Mucosa of descending colon (tissue), 3 donors: Measurements from ENCODE around the gene LIMCH1. TPM values are rescaled to one million over a fixed set of nuclear protein-coding genes. Genes with fewer than 3 reads are reported as not detected.

Experiments used
- ATAC-seq: fragments of 200-7000 bp; cut with Tn5 transposase; one replicate; pipeline ENCODE4 v1.9.1; 2020; ENCODE audit warnings: mild to moderate bottlenecking, moderate library complexity
- DNase-seq, 3 donors: peaks; one replicate each; pipeline ENCODE4 v3.0.0-alpha.2; 2020
- H3K36me3 ChIP-seq: fragments of 200-600 bp; one replicate; pipeline ENCODE4 v1.8.0; 2021; ENCODE audit warnings: low read depth, mild to moderate bottlenecking
- H3K4me1 ChIP-seq: fragments of 200-600 bp; one replicate; pipeline ENCODE4 v1.8.0; 2021; ENCODE audit warnings: low read depth, mild to moderate bottlenecking
- H3K4me3 ChIP-seq: fragments of 200-600 bp; one replicate; pipeline ENCODE4 v1.8.0; 2021; ENCODE audit warnings: mild to moderate bottlenecking
- H3K9me3 ChIP-seq: fragments of 200-600 bp; one replicate; pipeline ENCODE4 v1.8.0; 2021; ENCODE audit warnings: mild to moderate bottlenecking
- intact Hi-C, 2 donors: fragments of 100-400 bp; cut with DNase I in 1 of 2; cut with micrococcal nuclease in 1 of 2; formaldehyde crosslinking; loops; one replicate each; pipeline versions ENCODE4 v1.11.0 to v1.11.1; 2022; cut with DNase I, micrococcal nuclease
- total RNA-seq, 3 donors: library from RNA; stranded (reverse); fragmentation: NEBNext Ultra II Directional in 2 of 3; extraction: Animal tissue kit (Norgen Biotek cat#: 25700) in 2 of 3; gene quantifications; one replicate each; pipeline versions ENCODE4 v1.2.1 to v1.2.4, GENCODE V29; 2021 to 2023
- TF ChIP-seq, protein P1 (sequence below): fragments of 200-600 bp; IDR thresholded peaks from one replicate; pipeline ENCODE4 v1.8.0; 2022; ENCODE audit warnings: antibody characterized with exemption, mild to moderate bottlenecking
- donor health status: DM: no; HTN: no; CAD: no; lungs with moderate emphysema.
- donor health status: DM: no; HTN: no; CAD: no.
- donor health status: DM: no; HTN: yes; CAD: no.

LIMCH1 gene
- total RNA-seq, 3 donors from 2014 or later: 9.2 to 15.7 (median 9.6) TPM

DNA sequence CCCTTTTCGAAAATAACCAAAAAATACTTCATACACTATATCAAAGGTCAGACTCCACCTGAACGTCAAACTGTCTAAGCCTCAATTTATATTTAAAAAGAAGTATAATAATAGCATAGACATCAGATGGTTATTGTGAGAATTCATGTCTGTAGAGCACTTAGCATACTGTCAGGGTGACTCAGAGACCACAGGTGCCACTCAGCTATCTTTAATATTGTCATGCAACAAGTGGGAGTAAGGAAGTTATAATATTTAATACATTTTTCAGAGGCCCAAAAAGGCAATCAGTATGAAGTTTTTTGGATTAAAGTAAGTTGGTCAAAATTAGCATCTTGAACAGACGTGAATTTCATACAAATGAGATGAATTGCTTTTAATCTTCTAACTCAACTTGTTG is 117.2 kb downstream of the LIMCH1 start:
- Histone ChIP-seq H3K36me3 (no peaks in the 10 kb centered on the region), H3K4me1 (no peaks in the 10 kb centered on the region), H3K9me3 (no peaks in the 10 kb centered on the region), H3K4me3 (no peak overlapping the region)
- DNase-seq (no peak), ATAC-seq (no peak)
- TF ChIP-seq, protein P1, sequence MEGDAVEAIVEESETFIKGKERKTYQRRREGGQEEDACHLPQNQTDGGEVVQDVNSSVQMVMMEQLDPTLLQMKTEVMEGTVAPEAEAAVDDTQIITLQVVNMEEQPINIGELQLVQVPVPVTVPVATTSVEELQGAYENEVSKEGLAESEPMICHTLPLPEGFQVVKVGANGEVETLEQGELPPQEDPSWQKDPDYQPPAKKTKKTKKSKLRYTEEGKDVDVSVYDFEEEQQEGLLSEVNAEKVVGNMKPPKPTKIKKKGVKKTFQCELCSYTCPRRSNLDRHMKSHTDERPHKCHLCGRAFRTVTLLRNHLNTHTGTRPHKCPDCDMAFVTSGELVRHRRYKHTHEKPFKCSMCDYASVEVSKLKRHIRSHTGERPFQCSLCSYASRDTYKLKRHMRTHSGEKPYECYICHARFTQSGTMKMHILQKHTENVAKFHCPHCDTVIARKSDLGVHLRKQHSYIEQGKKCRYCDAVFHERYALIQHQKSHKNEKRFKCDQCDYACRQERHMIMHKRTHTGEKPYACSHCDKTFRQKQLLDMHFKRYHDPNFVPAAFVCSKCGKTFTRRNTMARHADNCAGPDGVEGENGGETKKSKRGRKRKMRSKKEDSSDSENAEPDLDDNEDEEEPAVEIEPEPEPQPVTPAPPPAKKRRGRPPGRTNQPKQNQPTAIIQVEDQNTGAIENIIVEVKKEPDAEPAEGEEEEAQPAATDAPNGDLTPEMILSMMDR: no peak
- intact Hi-C loops: no loop called here

DNA sequence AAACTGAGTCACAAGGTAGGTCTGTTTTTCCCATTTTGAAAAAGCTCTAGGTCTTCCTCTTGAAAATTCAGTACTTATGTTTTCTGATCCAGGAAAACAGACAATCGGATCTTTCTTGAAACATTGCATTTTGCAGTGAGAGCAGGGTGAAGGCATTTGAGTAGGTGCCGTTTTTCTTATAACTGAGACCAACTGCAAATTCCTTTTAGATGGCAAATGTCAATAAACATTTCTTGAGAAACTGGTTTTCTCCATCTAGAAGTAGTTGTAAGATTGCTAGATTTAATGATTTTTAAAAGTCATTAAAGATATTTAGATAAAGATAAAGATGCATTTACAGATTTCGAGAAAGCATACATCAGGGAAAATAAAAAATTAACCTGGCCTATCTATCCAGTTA is 118.1 kb downstream of the LIMCH1 start:
- H3K36me3 ChIP-seq: no peaks in the 10 kb centered on the region
- H3K9me3 ChIP-seq: no peaks in the 10 kb centered on the region
- TF ChIP-seq, protein P1: no peak
- intact Hi-C loops: no loop called here
- H3K4me1 ChIP-seq: no peaks in the 10 kb centered on the region
- ATAC-seq (no peak), DNase-seq (no peak)
- no peak overlapping the region for H3K4me3 ChIP-seq

DNA sequence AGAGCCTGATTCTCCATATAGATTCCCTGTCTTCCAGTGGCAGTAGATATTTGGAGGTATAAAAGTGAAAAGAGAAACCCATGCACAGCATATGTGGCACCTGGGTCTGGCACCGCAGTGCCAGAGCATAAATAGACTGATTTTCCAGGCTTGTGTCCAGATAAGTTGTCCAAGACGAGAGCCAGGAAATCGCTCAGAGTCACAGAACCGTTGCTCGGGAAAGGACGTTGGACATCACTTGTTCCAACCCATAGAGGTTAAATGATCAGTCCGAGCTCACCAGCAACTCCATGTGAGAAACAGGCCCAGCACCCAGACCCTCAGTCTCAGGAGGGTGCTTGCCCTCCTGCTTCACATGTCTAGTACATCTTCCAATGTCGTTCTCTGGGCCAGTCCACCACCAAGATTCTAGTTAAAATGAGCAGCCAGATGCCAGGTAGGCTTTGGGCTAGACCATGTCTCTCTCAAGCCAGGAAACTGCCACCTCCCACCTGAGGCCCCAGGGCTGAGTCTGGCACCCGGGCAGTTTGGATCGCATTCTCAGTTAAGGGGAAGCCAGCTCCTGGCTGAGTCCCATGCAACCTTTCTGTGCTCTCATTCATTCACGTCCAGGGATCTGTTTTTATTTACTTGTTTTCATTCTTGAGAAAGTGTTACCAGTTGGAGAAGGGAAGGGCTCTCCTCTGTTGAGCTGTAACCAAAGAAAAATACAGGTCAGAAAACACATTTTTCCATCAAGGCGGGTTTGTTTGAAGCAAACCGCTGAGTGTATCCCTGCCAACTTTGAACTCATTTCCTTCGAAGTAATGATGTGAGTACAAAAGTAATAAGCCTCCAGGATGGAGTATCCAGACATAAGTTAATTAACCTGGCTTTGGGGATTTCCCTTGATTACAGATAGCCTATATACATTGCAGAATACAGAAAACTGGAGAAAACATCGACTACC is 118.9 kb downstream of the LIMCH1 start:
- no peaks in the 10 kb centered on the region for H3K36me3 ChIP-seq
- no peak overlapping the region for H3K4me3 ChIP-seq
- no peak for DNase-seq
- ATAC-seq: no peak
- intact Hi-C loops: no loop called here
- H3K4me1 ChIP-seq: no peaks in the 10 kb centered on the region
- H3K9me3 ChIP-seq: no peaks in the 10 kb centered on the region
- TF ChIP-seq, protein P1: no peak

DNA sequence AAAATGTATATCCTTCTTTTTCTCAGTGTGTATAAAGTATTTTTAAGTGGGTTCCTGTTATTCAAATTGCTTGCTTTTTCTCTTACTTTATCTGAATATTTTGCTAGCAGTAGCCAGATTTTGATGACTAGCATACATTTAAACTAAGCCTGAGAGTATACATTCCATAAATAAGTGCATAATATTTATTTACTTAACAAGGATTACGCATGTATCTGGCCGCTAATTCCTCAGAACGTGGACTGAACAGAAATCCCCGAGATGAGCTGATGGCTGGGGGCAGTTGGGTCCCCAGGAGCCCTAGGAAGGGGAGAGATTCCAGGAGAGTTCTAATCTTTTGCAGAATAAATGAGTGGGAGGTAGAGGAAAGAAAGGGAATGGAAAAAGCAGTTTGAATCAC is 119.6 kb downstream of the LIMCH1 start:
- no peak overlapping the region for H3K4me3 ChIP-seq
- no peaks in the 10 kb centered on the region for H3K36me3 ChIP-seq
- no peaks in the 10 kb centered on the region for H3K4me1 ChIP-seq
- intact Hi-C loops: no loop called here
- H3K9me3 ChIP-seq: no peaks in the 10 kb centered on the region
- TF ChIP-seq, protein P1: no peak
- ATAC-seq: no peak
- DNase-seq: no peak

DNA sequence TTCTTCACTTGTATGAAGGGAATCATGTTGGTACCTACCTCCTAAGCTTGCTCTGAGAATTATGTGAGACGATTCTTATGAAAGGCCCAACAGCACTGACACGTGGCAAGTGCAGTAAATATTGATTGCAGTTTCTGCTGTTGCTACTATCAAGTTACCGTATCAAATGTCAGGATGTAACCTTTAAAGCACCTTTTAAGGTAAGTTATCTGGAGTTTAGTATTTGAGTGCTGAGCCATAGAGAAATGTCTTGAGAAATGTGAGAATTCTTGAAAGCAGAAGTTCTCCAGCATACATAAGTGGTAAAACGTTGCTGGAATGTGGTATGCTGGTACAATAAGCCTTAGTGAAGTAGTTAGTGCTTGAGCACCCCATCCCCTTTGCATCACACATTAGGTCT is 120.2 kb downstream of the LIMCH1 start:
- Histone ChIP-seq H3K4me3 (no peak overlapping the region), H3K4me1 (no peaks in the 10 kb centered on the region), H3K36me3 (no peaks in the 10 kb centered on the region), H3K9me3 (no peaks in the 10 kb centered on the region)
- DNase-seq: no peak
- no peak for ATAC-seq
- intact Hi-C loops: no loop called here
- TF ChIP-seq, protein P1: no peak
